ENCODE data around the gene LEFTY1. TPM values are rescaled to one million over a fixed set of nuclear protein-coding genes. Genes with fewer than 3 reads are reported as not detected.
A peak's percentile ranks its signal among the peaks of the same experiment; 100 is the strongest.

Gene LEFTY1
- total RNA-seq, 5 donors from 2014 or later (not counting 1 experiment from before 2014, with no cell fraction given) = 0.23 to 0.63 (median 0.35) TPM

GRCh38 chr1:225911191-225912130, 22.5 kb upstream of the LEFTY1 start:
- POLR2A ChIA-PET = interaction anchor here in 1 of 2 donors (0.5 kb wide), 1 partner anchor 841 kb away, joined by 4 read pairs; no protein-coding TSS in a partner anchor
- H3K36me3 ChIP-seq (ENCODE audit: control insufficient read depth in 2 of 2, extremely low read depth in 1 of 2, insufficient read depth in 1 of 2, low read length in 1 of 2) = peaks cover 3 to 4% of the 10 kb centered on the region in 2 donors
- H3K27ac Mint-ChIP-seq = peak overlapping the region in 1 of 2 donors; percentile 66
- no peaks in the 10 kb centered on the region for H3K9me3 ChIP-seq
- peak; percentile 77 to 96 (median 89) for ATAC-seq (replicated peaks in 1 of 4)
- DNase-seq = peak; percentile 25 to 86 (median 67)
- H3K4me1 ChIP-seq (ENCODE audit: control insufficient read depth in 1 of 2, extremely low read depth in 1 of 2, insufficient read depth in 2 of 2, low read length in 2 of 2) = peaks cover 17 to 27% of the 10 kb centered on the region in 2 experiments
- 50% methylated on average over 46 of the region's 53 CpGs for WGBS (ENCODE audit: insufficient coverage)
- CTCF ChIA-PET = interaction anchor here (0.6 to 1.8 kb wide), 12 partner anchors 9 to 437 kb away, joined by 3 to 10 read pairs (median 4); partner anchors contain the start of genes PYCR2 (in 1 of the 2), SRP9 (in 1 of the 2) and TMEM63A (in 1 of the 2)
- H3K27me3 Mint-ChIP-seq = no peaks in the 10 kb centered on the region
- H3K4me3 Mint-ChIP-seq = peak overlapping the region in 1 of 3 donors; percentile 29
- H3K9me3 Mint-ChIP-seq = no peaks in the 10 kb centered on the region
- no peak overlapping the region for H3K27ac ChIP-seq (ENCODE audit: low read length)
- H3K36me3 Mint-ChIP-seq = peaks cover 11% of the 10 kb centered on the region
- H3K27me3 ChIP-seq (replicated peaks in 1 of 2; ENCODE audit: control insufficient read depth in 2 of 2, extremely low read depth in 1 of 2, insufficient read depth in 2 of 2, low read length in 1 of 2) = no peaks in the 10 kb centered on the region
- H3K4me1 Mint-ChIP-seq = peaks cover 31 to 35% (median 35%) of the 10 kb centered on the region in 3 donors
- peak overlapping the region in 1 of 2 donors; percentile 10 for H3K4me3 ChIP-seq (ENCODE audit: control insufficient read depth in 1 of 2, extremely low read depth in 1 of 2, low read length in 1 of 2)

- Histone ChIP-seq H3K4me3 (ENCODE audit: control insufficient read depth in 1 of 2, extremely low read depth in 1 of 2, low read length in 1 of 2) (no peak overlapping the region), H3K9me3 (no peaks in the 10 kb centered on the region), H3K27me3 (replicated peaks in 1 of 2; ENCODE audit: control insufficient read depth in 2 of 2, extremely low read depth in 1 of 2, insufficient read depth in 2 of 2, low read length in 1 of 2) (no peaks in the 10 kb centered on the region), H3K4me1 (ENCODE audit: control insufficient read depth in 1 of 2, extremely low read depth in 1 of 2, insufficient read depth in 2 of 2, low read length in 2 of 2) (peaks cover 17 to 33% of the 10 kb centered on the region in 2 experiments), H3K36me3 (ENCODE audit: control insufficient read depth in 2 of 2, extremely low read depth in 1 of 2, insufficient read depth in 1 of 2, low read length in 1 of 2) (peaks cover 0 to 2% of the 10 kb centered on the region in 2 donors), H3K27ac (ENCODE audit: low read length) (no peak overlapping the region)
- Mint-ChIP-seq H3K4me3 (peak overlapping the region in 1 of 3 donors; percentile 40), H3K9me3 (no peaks in the 10 kb centered on the region), H3K27me3 (no peaks in the 10 kb centered on the region), H3K27ac (peak overlapping the region; percentile 43 to 66), H3K36me3 (no peaks in the 10 kb centered on the region), H3K4me1 (peaks cover 40 to 45% (median 41%) of the 10 kb centered on the region in 3 donors)
- ChIA-PET CTCF (interaction anchor here (0.6 to 1.2 kb wide), 5 partner anchors 26 to 427 kb away, joined by 3 to 6 read pairs (median 3); partner anchors contain the start of gene TMEM63A (in 1 of the 2)), POLR2A (no interaction called here)
- 100% methylated on average over 1 of the region's 1 CpG for WGBS (ENCODE audit: insufficient coverage)
- ATAC-seq (replicated peaks in 1 of 4) (no peak), DNase-seq (no peak)
These were observed 20.5 kb upstream of the LEFTY1 start for GRCh38 chr1:225909477-225909876.

- Histone ChIP-seq H3K9me3 (no peaks in the 10 kb centered on the region), H3K4me3 (ENCODE audit: control insufficient read depth in 1 of 2, extremely low read depth in 1 of 2, low read length in 1 of 2) (no peak overlapping the region), H3K36me3 (ENCODE audit: control insufficient read depth in 2 of 2, extremely low read depth in 1 of 2, insufficient read depth in 1 of 2, low read length in 1 of 2) (peaks cover 0 to 2% of the 10 kb centered on the region in 2 donors), H3K27me3 (replicated peaks in 1 of 2; ENCODE audit: control insufficient read depth in 2 of 2, extremely low read depth in 1 of 2, insufficient read depth in 2 of 2, low read length in 1 of 2) (no peaks in the 10 kb centered on the region), H3K4me1 (ENCODE audit: control insufficient read depth in 1 of 2, extremely low read depth in 1 of 2, insufficient read depth in 2 of 2, low read length in 2 of 2) (peaks cover 17 to 33% of the 10 kb centered on the region in 2 experiments), H3K27ac (ENCODE audit: low read length) (no peak overlapping the region)
- ATAC-seq (replicated peaks in 1 of 4) (no peak), DNase-seq (no peak)
- Mint-ChIP-seq H3K4me3 (no peak overlapping the region), H3K27ac (peak overlapping the region in 1 of 2 donors; percentile 22), H3K4me1 (peaks cover 40 to 46% (median 45%) of the 10 kb centered on the region in 3 donors), H3K36me3 (no peaks in the 10 kb centered on the region), H3K27me3 (no peaks in the 10 kb centered on the region), H3K9me3 (no peaks in the 10 kb centered on the region)
- POLR2A ChIA-PET = no interaction called here
- 100% methylated on average over 1 of the region's 2 CpGs for WGBS (ENCODE audit: insufficient coverage)
- CTCF ChIA-PET = interaction anchor here (0.6 to 1.2 kb wide), 2 partner anchors 21 to 427 kb away, joined by 3 to 6 read pairs; no protein-coding TSS in a partner anchor
These were observed 19.8 kb upstream of the LEFTY1 start for GRCh38 chr1:225908773-225909172.

- POLR2A ChIA-PET = no interaction called here
These were observed 19.2 kb upstream of the LEFTY1 start for GRCh38 chr1:225908013-225908640.

GRCh38 chr1:225907341-225907740, 18.4 kb upstream of the LEFTY1 start:
- 92% methylated on average over 6 of the region's 7 CpGs for WGBS (ENCODE audit: insufficient coverage)
- peak overlapping the region in 1 of 2 donors; percentile 52 for H3K27ac Mint-ChIP-seq
- CTCF ChIA-PET = no interaction called here
- H3K27me3 Mint-ChIP-seq = no peaks in the 10 kb centered on the region
- H3K9me3 Mint-ChIP-seq = no peaks in the 10 kb centered on the region
- Histone ChIP-seq H3K27ac (ENCODE audit: low read length) (no peak overlapping the region), H3K4me3 (ENCODE audit: control insufficient read depth in 1 of 2, extremely low read depth in 1 of 2, low read length in 1 of 2) (no peak overlapping the region), H3K27me3 (replicated peaks in 1 of 2; ENCODE audit: control insufficient read depth in 2 of 2, extremely low read depth in 1 of 2, insufficient read depth in 2 of 2, low read length in 1 of 2) (no peaks in the 10 kb centered on the region), H3K36me3 (ENCODE audit: control insufficient read depth in 2 of 2, extremely low read depth in 1 of 2, insufficient read depth in 1 of 2, low read length in 1 of 2) (no peaks in the 10 kb centered on the region), H3K4me1 (ENCODE audit: control insufficient read depth in 1 of 2, extremely low read depth in 1 of 2, insufficient read depth in 2 of 2, low read length in 2 of 2) (peaks cover 17 to 33% of the 10 kb centered on the region in 2 experiments), H3K9me3 (no peaks in the 10 kb centered on the region)
- ATAC-seq (replicated peaks in 1 of 4) (no peak), DNase-seq (no peak)
- no peaks in the 10 kb centered on the region for H3K36me3 Mint-ChIP-seq
- POLR2A ChIA-PET = interaction anchor here in 1 of 2 donors (0.5 kb wide), 1 partner anchor 24 kb away, joined by 3 read pairs; no protein-coding TSS in a partner anchor
- H3K4me1 Mint-ChIP-seq = peaks cover 40 to 49% (median 46%) of the 10 kb centered on the region in 3 donors
- H3K4me3 Mint-ChIP-seq = no peak overlapping the region

More at GRCh38 chr1:225908013-225908640, 19.2 kb upstream of the LEFTY1 start:
- Mint-ChIP-seq H3K27ac (peak overlapping the region in 1 of 2 donors; percentile 64), H3K4me1 (peaks cover 40 to 49% (median 45%) of the 10 kb centered on the region in 3 donors), H3K36me3 (no peaks in the 10 kb centered on the region), H3K4me3 (no peak overlapping the region), H3K27me3 (no peaks in the 10 kb centered on the region), H3K9me3 (no peaks in the 10 kb centered on the region)
- Histone ChIP-seq H3K27me3 (replicated peaks in 1 of 2; ENCODE audit: control insufficient read depth in 2 of 2, extremely low read depth in 1 of 2, insufficient read depth in 2 of 2, low read length in 1 of 2) (no peaks in the 10 kb centered on the region), H3K4me3 (ENCODE audit: control insufficient read depth in 1 of 2, extremely low read depth in 1 of 2, low read length in 1 of 2) (no peak overlapping the region), H3K27ac (ENCODE audit: low read length) (no peak overlapping the region), H3K9me3 (no peaks in the 10 kb centered on the region), H3K36me3 (ENCODE audit: control insufficient read depth in 2 of 2, extremely low read depth in 1 of 2, insufficient read depth in 1 of 2, low read length in 1 of 2) (peaks cover 0 to 2% of the 10 kb centered on the region in 2 donors), H3K4me1 (ENCODE audit: control insufficient read depth in 1 of 2, extremely low read depth in 1 of 2, insufficient read depth in 2 of 2, low read length in 2 of 2) (peaks cover 17 to 33% of the 10 kb centered on the region in 2 experiments)
- DNase-seq = no peak
- ATAC-seq (replicated peaks in 1 of 4) = no peak
- CTCF ChIA-PET = interaction anchor here (0.6 to 1.2 kb wide), 2 partner anchors 22 to 426 kb away, joined by 3 to 6 read pairs; no protein-coding TSS in a partner anchor
- WGBS (ENCODE audit: insufficient coverage) = 95% methylated on average over 5 of the region's 5 CpGs
